Fibroblast of lung (primary cell): ENCODE data around the gene AQP5.

Experiments
- CTCF ChIP-seq, 2 donors: IDR thresholded peaks in 1 of 2; conservative IDR thresholded peaks in 1 of 2; 1 replicate in 1 of 2; 2 replicates in 1 of 2; pipeline ENCODE4 v1.5.1; 2011 to 2012; ENCODE audit warnings: low read length in 2 of 2, control low read depth in 1 of 2, inconsistent platforms in 1 of 2, low read depth in 1 of 2, mild to moderate bottlenecking in 1 of 2
- EZH2 ChIP-seq: IDR thresholded peaks from 2 replicates; pipeline ENCODE4 v1.5.1; 2012; ENCODE audit warnings: low read length, control low read depth, mild to moderate bottlenecking; ENCODE audit errors: missing control alignments

- TF ChIP-seq CTCF (conservative IDR thresholded peaks at IDR 0.05 in 1 of 2, IDR thresholded peaks at IDR 0.05 in 1 of 2; ENCODE audit: low read depth in 1 of 2, low read length in 2 of 2) (no peak), EZH2 (no peak)
Measured at GRCh38 chr12:49979791-49980190, 18.1 kb downstream of the AQP5 start.
